Stimulated activated CD8-positive, alpha-beta memory T cell treated with anti-CD3 and anti-CD28 coated beads, Interleukin-12 subunit alpha, Interleukin-12 subunit beta, amount 100 ng/mL, for 1 hour (primary cell): Measurements from ENCODE around the gene DNAH11.
"Not testable (repeated sequence)": the region's sequence is repeated elsewhere in the genome, so short reads cannot be mapped to it uniquely, and the experiment has no call there.

ENCODE experiments used
- DNase-seq: peaks from one replicate; pipeline ENCODE4 v3.0.0-alpha.2; 2020; ENCODE audit warnings: low read depth

The DNAH11 gene, protein sequence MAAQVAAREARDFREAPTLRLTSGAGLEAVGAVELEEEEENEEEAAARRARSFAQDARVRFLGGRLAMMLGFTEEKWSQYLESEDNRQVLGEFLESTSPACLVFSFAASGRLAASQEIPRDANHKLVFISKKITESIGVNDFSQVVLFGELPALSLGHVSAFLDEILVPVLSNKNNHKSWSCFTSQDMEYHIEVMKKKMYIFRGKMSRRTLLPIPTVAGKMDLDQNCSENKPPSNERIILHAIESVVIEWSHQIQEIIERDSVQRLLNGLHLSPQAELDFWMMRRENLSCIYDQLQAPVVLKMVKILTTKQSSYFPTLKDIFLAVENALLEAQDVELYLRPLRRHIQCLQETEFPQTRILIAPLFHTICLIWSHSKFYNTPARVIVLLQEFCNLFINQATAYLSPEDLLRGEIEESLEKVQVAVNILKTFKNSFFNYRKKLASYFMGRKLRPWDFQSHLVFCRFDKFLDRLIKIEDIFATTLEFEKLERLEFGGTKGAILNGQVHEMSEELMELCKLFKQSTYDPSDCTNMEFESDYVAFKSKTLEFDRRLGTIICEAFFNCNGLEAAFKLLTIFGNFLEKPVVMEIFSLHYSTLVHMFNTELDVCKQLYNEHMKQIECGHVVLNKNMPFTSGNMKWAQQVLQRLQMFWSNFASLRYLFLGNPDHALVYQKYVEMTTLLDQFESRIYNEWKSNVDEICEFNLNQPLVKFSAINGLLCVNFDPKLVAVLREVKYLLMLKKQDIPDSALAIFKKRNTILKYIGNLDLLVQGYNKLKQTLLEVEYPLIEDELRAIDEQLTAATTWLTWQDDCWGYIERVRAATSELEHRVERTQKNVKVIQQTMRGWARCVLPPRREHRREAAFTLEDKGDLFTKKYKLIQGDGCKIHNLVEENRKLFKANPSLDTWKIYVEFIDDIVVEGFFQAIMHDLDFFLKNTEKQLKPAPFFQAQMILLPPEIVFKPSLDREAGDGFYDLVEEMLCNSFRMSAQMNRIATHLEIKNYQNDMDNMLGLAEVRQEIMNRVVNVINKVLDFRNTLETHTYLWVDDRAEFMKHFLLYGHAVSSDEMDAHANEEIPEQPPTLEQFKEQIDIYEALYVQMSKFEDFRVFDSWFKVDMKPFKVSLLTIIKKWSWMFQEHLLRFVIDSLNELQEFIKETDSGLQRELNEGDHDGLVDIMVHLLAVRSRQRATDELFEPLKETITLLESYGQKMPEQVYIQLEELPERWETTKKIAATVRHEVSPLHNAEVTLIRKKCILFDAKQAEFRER (N-terminal part only)

DNA sequence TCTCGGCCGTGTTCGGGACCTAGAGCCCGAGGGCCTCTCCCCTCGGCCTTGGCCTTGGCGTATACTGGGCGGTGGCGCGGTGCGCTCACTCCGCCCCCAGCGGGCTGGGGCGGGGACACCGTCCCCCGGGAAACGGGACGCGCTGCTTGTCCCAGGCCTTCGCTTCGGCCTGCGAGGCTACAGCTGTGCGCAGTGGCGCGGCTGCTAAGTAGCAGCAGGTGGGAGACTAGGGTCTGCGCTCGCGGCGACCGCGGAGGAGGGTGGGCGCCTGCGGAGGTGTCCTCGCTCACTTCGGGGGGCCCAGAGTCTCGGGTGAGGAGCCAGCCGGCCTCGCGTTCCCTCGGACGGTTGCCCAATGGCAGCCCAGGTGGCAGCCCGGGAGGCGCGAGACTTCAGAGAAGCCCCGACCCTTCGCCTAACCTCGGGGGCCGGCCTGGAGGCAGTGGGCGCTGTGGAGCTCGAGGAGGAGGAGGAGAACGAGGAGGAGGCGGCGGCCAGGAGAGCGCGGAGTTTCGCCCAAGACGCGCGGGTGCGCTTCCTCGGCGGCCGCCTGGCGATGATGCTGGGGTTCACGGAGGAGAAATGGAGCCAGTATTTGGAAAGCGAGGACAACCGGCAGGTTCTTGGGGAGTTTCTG lies at the start of gene DNAH11:
Gene DNAH11 (plus strand): TSS at position 149 of the 637 bp plus-strand sequence. CDS start 207 bp downstream, at position 356.
- DNase-seq, result no peak

DNA sequence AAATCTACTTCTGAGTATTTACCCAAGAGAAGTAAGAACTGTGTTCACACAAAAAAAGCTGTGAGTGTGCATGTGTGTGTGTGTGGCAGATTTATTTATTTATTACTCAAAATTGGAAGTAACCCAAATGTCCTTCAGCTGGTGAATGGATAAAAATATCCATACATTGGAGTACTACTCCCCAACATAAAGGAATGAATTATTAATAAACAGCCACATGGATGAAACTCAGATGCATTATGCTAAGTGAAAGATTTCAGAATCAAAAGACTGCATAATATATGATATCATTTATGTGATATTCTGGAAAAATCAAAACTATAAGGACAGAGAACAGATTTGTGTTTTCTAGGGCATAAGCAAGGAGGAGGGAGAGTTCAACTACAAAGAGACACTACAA lies 47.1 kb upstream of the DNAH11 start:
- no peak for DNase-seq

DNA sequence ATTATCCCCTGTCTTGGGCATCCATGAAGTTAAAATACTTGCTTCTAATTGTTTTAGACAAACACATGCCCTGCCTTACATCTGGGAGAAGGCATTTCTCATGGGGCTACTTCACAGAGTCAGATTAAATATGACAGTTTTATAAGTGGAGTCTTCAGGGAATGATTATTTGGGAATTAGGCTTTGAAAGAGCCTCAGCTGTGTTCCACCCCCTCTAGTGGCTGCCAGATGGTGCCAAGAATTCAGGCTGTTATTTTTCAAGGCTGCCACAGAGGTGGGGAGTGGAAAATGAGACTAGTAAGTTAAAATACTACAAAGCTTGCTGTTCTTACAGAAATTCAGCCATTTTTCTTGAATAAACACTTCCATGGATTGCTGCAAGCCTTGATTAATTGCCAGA lies 45.8 kb upstream of the DNAH11 start:
- DNase-seq, result no peak

DNA sequence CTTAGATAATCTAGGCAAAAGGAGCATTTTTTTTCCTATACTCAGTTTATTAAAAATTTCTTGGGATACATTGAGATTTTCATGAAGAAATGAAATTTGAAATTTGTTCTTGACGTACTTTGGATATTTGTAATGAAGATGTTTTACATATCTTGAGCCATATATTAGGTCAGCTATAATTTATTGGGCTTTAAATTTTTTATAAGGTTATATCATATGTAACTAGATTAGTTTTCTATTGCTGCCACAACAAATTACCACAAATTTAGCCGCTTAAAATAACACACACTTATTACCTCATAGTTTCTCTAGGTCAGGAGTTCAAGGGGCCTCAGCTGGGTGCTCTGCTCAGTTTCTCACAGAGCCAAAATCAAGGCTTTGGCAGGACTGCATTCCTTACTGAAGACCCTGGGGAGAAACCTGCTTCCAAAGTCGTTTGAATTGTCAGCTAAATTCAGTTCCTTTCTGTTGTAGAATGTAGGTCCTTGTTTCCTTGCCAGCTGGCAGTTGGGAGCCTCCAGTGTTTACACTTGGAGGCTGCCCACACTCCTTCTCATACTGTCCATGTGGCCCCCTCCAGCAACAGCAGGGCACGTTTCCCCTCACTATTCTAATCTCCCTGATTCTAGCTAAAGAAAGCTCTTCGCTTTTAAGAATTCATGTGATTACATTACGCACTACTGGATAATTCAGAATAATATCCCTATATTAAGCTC lies 42.6 kb upstream of the DNAH11 start:
- no peak for DNase-seq

DNA sequence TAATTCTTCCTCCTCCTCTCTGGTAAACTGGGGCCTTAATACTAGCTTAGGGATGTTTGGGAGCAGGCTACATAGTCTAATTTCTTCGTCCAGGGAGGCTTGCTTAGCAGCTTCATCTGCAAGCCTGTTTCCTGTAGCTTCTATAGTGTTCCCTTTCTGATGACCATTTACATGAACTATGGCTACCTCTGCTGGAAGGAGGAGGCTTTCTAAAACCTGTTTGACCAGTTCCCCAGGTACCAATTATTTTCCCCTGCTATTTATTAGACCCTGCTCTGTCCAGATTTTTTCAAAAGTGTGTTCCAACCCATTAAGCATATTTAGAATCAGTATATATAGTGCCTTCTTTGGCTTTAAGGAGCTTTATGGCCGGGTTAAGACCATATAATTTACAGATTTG lies 38.8 kb upstream of the DNAH11 start:
- no peak for DNase-seq

DNA sequence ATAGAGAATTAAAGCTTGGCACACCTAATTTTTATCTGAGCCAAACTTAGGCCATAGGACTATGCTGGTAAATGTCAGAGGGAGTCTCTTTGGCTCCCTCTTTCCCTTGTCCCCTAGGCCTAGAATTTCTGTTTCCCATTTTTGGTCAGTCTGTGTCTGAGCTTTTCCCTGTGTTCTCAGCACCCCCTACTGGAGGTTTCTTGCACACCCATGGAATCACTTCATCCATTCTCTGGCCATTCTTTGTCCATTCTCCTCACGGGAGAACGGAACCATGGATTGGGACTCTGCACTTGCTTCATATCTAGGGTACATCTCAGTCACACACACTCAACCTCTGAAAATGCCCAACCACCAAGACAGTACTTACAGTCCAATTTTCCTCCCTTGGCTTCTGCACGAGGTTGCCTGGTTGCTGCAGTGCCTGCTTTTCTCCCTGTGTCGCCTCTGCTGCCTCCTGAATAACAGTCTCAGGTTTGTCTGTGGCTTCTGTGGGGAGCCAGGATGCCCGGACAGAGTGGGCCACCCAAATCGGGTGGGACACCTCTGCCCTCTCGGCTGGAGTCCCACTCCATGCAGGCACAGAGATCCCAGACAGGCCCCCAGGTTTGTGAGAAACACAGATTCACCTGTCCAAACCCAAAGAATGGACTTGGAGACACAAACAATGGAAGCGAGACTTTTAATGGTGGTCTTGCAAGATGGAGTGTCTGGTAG lies 35.1 kb upstream of the DNAH11 start:
- DNase-seq, result no peak

DNA sequence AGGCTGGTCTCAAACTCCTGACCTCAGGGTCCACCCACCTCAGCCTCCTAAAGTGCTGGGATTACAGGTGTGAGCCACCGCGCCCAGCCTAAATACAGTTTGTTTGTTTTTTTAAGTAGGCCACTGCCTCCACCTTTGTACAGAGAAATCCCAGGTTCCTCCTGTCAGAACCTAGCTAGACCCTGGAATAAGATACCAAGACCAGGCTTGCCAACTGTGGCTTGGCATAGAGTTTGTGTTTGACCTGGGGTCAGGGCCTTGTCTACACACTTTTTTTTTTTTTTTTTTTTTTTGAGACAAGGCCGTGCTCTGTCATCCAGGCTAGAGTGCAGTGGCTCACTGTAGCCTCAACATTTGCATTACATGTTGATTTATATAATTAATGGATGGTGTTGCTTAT lies 34.3 kb upstream of the DNAH11 start:
- DNase-seq, result no peak

DNA sequence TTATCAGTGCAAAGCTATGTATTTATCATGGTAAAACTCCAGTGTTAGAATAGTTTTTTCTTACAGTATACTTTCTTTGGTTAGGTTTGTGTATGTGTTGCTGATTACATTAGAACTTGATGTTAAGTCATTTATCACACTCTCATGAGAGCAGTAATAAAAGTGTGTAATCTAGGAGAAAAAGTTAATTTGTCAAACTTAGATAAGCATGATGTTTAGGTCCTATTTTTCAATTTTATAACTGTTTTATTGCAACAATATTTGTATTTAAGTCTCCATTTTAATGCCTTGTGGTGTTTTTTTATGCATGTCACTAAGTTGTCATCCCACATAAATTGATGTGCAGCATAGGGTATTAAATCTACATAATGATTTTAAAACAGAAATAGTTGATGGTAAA lies 28.8 kb upstream of the DNAH11 start:
- DNase-seq, result no peak

DNA sequence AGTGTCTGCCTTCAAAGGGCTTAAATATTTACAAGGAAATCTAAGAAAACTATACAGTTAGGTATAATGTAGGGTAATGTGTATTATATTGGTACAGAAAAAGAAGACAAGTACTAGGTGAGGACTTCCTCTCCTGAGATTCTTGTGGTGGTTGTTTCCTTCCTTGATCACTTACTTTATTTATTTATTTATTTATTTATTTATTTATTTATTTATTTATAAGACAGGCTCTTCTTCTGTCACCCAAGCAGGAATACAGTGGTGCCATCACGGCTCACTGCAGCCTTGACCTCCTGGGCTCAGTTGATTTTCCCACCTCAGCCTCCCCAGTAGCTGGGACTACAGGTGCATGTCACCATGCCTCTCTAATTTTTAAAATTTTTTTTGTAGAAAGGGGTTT lies 18.2 kb upstream of the DNAH11 start:
- DNase-seq, result no peak

DNA sequence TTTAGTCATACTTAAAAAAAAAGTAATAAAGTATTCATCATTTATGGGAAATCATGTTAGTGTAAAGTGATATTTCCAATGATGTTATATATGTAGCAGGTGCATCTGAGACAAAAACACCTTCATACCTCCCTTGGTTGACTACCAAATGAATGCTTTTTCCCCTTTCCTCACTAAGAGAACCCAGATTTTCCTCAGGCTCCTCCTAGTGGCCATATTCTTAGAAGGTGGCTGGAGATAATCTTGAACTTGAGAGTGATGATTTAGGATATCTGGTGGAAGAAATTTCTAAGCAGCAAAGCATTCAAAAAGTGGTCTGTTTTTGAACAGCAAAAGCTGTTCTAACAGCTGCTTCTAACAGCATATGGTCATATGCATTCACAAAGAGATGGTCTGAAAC lies 16.8 kb upstream of the DNAH11 start:
- no peak for DNase-seq

DNA sequence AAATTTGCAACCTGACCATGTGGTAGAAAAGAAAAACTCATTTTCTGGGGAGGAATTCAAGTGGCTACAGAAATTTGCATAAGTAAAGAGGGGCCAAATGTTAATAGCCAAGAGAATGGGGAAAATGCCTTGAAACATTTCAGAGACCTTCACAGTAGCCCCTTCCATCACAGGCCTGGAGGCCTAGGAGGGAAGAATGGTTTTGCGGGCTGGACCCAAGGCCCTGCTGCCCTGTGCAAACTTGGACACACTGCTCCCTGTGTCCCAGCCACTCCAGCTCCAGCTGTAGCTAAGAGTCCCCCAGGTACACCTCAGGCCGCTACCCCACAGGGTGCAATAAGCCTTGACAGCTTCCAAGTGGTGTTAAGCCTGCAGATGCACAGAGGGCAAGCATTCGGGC lies 16.4 kb upstream of the DNAH11 start:
- DNase-seq, result no peak

DNA sequence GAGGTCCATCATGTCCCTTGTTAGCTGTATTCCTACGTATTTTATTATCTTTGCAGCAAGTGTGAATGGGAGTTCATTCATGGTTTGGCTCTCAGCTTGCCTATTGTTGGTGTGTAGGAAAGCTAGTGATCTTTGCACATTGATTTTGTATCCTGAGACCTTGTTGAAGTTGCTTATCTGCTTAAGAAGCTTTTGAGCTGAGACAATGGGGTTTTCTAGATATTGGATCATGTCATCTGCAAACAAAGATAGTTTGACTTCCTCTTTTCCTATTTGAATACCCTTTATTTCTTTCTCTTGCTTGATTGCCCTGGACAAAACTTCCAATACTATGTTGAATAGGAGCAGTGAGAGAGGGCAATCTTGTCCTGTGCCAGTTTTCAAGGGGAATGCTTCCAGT lies 10.4 kb upstream of the DNAH11 start:
- not testable (repeated sequence) for DNase-seq

DNA sequence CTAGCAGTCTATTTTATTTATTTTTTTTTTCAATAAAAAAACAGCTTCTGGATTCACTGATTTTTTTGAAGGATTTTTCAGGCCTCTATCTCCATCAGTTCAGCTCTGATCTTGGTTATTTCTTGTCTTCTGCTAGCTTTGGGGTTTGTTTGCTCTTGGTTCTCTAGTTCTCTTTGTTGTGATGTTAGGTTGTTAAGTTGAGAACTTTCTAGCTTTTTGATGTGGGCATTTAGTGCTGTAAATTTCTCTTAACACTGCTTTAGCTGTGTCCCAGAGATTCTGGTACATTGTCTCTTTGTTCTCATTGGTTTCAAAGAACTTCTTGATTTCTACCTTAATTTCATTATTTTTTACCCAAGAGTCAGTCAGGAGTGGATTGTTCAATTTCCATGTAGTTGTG lies 9.2 kb upstream of the DNAH11 start:
- DNase-seq, result not testable (repeated sequence)

DNA sequence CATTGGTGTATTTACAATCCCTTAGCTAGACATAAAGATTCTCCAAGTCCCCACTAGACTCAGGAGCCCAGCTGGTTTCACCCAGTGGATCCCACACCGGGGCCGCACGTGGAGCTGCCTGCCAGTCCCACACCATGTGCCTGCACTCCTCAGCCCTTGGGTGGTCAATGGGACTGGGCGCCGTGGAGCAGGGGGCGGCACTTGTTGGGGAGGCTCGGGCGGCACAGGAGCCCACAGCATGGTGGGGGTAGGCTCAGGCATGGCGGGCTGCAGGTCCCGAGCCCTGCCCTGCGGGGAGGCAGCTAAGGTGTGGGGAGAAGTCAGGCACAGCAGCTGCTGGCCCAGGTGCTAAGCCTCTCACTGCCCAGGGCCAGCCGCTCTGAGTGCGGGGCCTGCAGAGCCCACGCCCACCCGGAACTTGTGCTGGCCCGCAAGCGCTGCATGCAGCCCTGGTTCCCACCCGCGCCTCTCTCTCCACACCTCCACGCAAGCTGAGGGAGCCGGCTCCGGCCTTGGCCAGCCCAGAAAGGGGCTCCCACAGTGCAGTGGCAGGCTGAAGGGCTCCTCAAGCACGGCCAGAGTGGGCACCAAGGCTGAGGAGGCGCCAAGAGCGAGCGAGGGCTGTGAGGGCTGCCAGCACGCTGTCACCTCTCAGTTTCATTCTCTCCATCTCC lies 6.3 kb upstream of the DNAH11 start:
- DNase-seq, result not testable (repeated sequence)

DNA sequence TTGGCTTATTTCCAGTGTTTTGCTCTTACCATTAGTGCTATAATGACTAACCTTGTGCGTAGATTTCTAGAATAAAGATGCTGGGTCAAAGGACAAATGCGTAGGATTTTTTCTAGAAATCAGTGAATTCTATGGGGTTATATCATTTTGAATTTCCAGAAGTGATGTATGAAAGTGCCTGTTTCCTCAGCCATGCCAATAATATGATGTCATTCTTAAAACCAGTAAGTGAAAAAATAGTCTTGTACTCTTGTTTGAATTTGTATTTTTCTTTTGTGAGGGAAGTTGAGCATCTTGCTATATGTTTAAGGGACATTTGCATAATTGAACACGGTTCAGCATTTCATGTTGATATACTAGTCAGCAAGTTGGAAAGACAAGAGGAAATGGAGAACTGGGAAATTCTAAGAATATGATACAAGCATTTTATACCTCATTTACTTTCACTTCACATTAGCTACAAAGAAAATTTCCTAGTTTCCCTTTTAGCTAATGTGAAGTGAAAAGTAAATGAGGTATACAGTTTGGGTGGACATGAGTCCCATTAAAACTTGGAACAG lies 3.8 kb upstream of the DNAH11 start:
- no peak for DNase-seq

DNA sequence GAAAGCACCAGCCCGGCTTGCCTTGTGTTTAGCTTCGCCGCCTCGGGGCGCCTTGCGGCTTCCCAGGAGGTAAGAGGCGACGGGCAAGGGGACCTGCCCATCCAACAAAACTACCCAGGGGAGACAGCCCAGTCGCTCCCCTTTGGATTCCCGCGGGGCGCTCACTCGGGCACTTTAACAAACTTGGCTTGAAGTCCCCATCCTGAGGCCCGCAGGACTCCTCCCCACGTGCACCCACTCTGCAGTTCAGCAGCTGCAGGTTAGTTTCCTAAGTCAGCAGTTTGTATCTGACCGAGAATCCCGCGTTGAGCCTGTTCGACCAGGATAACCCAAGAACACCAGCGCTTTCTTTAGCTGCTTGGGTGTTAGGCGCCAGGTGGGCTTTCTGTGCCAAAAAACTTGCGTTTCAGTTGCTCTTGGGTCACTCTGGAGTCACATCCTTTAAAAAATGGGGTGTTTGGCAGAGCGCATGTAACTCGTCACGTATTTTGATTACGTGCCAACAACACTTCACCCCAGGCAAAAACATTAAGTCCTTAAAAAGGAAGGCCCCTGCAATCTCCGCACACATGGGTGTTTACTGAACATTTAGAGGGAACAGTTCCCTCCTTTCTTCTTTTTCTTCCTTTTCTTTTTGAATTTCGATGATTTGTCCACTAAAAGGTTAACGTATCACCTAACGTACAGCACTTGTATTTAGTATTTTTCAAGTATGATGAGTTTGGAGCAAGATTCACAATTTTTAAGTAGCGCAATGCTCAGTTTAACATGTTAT lies 876 bp downstream of the DNAH11 start:
- DNase-seq, result no peak

DNA sequence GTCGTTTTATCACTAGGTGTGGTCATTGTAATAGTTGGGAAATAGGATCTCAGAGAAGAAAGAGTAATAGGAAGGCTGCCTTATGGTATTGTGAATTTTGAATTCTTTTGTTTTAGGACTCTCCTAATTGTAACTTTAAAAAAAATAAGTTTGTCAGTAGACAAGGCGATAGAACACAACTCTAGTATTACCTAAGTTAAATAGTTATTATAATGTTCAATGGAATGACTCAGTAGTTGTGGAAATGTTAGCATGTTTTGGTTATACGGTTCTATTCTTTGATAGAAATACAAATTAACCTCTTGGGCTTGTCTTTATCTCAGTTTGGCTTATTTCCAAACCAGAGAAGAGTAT lies 1.4 kb downstream of the DNAH11 start:
- no peak for DNase-seq

DNA sequence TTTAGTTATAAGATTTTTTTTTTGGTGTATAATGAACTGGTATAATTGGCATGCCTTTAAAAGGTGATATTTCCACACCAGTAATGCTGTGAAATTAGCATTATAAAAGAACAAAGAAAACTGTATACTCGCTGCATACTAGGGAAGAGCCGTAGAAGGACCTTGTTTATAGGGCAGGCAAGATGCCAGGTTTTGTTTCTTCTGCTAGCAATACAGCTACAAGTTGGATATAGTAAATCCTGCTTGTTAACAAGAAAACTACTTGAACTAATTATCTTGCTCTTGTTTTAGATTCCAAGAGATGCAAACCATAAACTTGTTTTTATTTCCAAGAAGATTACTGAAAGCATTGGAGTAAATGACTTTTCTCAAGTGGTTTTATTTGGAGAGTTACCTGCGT lies 1.9 kb downstream of the DNAH11 start:
- no peak for DNase-seq

DNA sequence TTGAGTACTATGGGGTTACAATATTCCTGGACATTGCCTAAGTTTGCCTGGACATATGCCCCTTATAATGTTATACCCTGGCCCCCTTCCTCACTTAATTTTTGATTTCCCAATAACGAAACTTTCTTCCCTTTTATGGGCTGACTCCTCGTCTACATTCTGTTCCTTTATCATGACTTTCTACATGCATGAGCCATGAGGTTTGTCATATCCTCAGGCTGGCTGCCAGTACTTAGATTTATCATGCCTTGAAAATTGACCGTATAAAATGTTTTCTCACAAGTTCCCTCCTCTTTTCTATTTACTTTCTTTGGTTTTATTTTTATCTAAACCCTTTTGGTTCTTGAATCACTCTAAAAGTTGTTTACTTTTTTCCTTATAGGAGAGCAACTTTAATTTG lies 4.7 kb downstream of the DNAH11 start:
- no peak for DNase-seq
